ENCODE data around the gene GTF3A. TPM values are rescaled to one million over a fixed set of nuclear protein-coding genes. Genes with fewer than 3 reads are reported as not detected.
A peak's percentile ranks its signal among the peaks of the same experiment; 100 is the strongest.

Gene GTF3A
- 100 to 1,000 TPM in 3 of 4 donors, 10 to 100 TPM in 1; 50.2 to 145 (median 120) TPM for total RNA-seq

- intact Hi-C loops (cut with DNase I) = no loop called here
- H3K27ac ChIP-seq = peak within 1 kb of the TSS; percentile 54 to 84 (median 81)
- H3K4me3 ChIP-seq (replicated peaks in 1 of 3) = peak within 1 kb of the TSS; percentile 55 to 81 (median 79)
- H3K27me3 ChIP-seq = no peaks in the 10 kb centered on the region
- WGBS, 2 donors = 2 to 3% methylated on average over 28 to 31 of the region's 85 CpGs
- no peaks in the 10 kb centered on the region for H3K36me3 ChIP-seq
- H3K4me1 ChIP-seq = peaks cover 22 to 33% of the 10 kb centered on the region in 2 donors
- DNase-seq = peak; percentile 81 to 83
- TF ChIP-seq POLR2A (IDR thresholded peaks at IDR 0.05) = peak in 1 of 2 donors; percentile 89
- TF ChIP-seq, protein P1, sequence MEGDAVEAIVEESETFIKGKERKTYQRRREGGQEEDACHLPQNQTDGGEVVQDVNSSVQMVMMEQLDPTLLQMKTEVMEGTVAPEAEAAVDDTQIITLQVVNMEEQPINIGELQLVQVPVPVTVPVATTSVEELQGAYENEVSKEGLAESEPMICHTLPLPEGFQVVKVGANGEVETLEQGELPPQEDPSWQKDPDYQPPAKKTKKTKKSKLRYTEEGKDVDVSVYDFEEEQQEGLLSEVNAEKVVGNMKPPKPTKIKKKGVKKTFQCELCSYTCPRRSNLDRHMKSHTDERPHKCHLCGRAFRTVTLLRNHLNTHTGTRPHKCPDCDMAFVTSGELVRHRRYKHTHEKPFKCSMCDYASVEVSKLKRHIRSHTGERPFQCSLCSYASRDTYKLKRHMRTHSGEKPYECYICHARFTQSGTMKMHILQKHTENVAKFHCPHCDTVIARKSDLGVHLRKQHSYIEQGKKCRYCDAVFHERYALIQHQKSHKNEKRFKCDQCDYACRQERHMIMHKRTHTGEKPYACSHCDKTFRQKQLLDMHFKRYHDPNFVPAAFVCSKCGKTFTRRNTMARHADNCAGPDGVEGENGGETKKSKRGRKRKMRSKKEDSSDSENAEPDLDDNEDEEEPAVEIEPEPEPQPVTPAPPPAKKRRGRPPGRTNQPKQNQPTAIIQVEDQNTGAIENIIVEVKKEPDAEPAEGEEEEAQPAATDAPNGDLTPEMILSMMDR (IDR thresholded peaks at IDR 0.05) = peak in 1 of 6 experiments; percentile 7
- no peaks in the 10 kb centered on the region for H3K9me3 ChIP-seq
Observed at GRCh38 chr13:27424246-27425157, at the start of gene GTF3A. GTF3A (plus strand) TSS chr13:27424619.

- H3K9me3 ChIP-seq = no peaks in the 10 kb centered on the region
- no peaks in the 10 kb centered on the region for H3K27me3 ChIP-seq
- TF ChIP-seq, protein P1 (IDR thresholded peaks at IDR 0.05) = peak; percentile 27 to 77 (median 57)
- no peak for TF ChIP-seq POLR2A (IDR thresholded peaks at IDR 0.05)
- H3K4me1 ChIP-seq = no peaks in the 10 kb centered on the region
- H3K27ac ChIP-seq = no peak overlapping the region
- H3K4me3 ChIP-seq (replicated peaks in 1 of 3) = no peak overlapping the region
- DNase-seq = peak; percentile 53 to 70
- no peaks in the 10 kb centered on the region for H3K36me3 ChIP-seq
- WGBS, 2 donors = 1% methylated on average over 7 of the region's 7 CpGs
- intact Hi-C loops (cut with DNase I) = loop anchor here (5.0 kb wide), 1 partner anchor 453 kb away; no protein-coding TSS in a partner anchor
Observed at GRCh38 chr13:27374650-27375049, 49.8 kb upstream of the GTF3A start.

DNA sequence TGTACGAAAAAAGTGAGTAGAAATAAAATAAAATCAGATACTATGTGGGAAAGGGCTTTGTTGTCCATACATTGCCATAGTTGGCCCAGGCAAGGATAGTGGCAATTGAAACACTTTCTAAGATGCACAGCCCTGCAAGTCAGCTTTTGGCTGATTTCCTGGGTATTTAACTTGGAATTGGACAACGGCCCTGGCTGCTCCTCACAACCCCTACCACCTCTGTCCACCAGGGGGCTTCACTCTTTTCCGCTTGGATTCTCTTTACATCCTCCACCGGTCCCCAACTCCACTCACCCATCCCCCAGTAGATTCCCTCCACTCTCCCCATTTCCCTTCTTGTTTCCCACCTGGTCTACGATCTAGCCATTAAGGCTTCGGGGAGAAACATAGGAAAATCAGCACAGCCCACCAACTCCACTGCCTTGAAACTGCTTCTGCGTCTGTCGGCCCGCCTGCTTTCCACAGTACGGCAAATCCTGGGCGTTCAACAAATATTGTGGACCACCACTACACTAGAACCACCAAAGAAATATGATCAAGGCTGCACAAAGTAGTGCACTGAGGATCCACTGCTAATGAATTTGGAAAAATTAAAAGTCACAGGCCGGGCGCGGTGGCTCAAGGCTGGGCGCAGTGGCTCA lies 48.6 kb upstream of the GTF3A start:
- Histone ChIP-seq H3K27me3 (no peaks in the 10 kb centered on the region), H3K27ac (no peak overlapping the region), H3K4me1 (no peaks in the 10 kb centered on the region), H3K4me3 (replicated peaks in 1 of 3) (no peak overlapping the region), H3K36me3 (no peaks in the 10 kb centered on the region), H3K9me3 (no peaks in the 10 kb centered on the region)
- TF ChIP-seq, protein P1 (IDR thresholded peaks at IDR 0.05) = peak; percentile 37 to 68 (median 58)
- no peak for TF ChIP-seq POLR2A (IDR thresholded peaks at IDR 0.05)
- DNase-seq = peak; percentile 62 to 63
- intact Hi-C loops (cut with DNase I) = no loop called here
- WGBS, 2 donors = 63 to 65% methylated on average over 15 of the region's 15 CpGs

DNA sequence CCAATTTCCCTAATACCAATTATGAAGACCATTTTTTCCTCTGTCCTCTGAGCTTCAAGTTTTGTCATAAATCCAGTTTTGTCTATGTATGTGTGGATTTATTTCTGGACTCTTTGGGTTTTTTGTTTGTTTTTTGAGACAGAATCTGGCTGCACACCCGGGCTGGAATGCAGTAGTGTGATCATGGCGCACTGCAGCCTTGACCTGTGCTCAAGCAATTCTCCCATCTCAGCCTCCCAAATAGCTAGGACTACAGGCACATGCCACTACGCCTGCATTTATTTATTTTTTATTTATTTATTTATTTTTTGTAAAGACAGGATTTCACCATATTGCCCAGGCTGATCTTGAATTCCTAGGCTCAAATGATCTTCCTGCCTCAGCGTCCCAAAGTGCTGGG lies 45.3 kb upstream of the GTF3A start:
- 79 to 86% methylated on average over 4 of the region's 4 CpGs for WGBS, 2 donors
- Histone ChIP-seq H3K4me1 (no peaks in the 10 kb centered on the region), H3K27me3 (no peaks in the 10 kb centered on the region), H3K27ac (no peak overlapping the region), H3K36me3 (no peaks in the 10 kb centered on the region), H3K4me3 (replicated peaks in 1 of 3) (no peak overlapping the region), H3K9me3 (no peaks in the 10 kb centered on the region)
- no peak for DNase-seq
- TF ChIP-seq, protein P1 (IDR thresholded peaks at IDR 0.05) = no peak
- TF ChIP-seq POLR2A (IDR thresholded peaks at IDR 0.05) = no peak
- intact Hi-C loops (cut with DNase I) = no loop called here
